Thymus (tissue), 11 donors: Measurements from ENCODE around the gene ADCK1. TPM values are rescaled to one million over a fixed set of nuclear protein-coding genes. Genes with fewer than 3 reads are reported as not detected.

Experiments used
- DNase-seq, 9 donors: peaks; one replicate each; pipeline ENCODE4 v3.0.0-alpha.2; 2013; ENCODE audit warnings: low spot score in 9 of 9, low read depth in 6 of 9, missing footprints in 1 of 9
- H3K27ac ChIP-seq, 2 donors: one replicate each; pipeline ENCODE4 v1.5.1; 2013; ENCODE audit warnings: control low read depth in 1 of 2, low read depth in 1 of 2, low read length in 1 of 2, mild to moderate bottlenecking in 1 of 2, moderate library complexity in 1 of 2
- H3K27me3 ChIP-seq, 2 donors: one replicate each; pipeline ENCODE4 v1.5.1; 2013; ENCODE audit warnings: low read length in 1 of 2; ENCODE audit not compliant: control insufficient read depth in 2 of 2, insufficient read depth in 1 of 2
- H3K36me3 ChIP-seq, 2 donors: one replicate each; pipeline ENCODE4 v1.5.1; 2013; ENCODE audit warnings: low read length in 1 of 2, mild to moderate bottlenecking in 1 of 2, moderate library complexity in 1 of 2; ENCODE audit not compliant: control insufficient read depth in 2 of 2, insufficient read depth in 2 of 2
- H3K4me1 ChIP-seq, 2 donors: one replicate each; pipeline ENCODE4 v1.5.1; 2013; ENCODE audit warnings: low read length in 2 of 2; ENCODE audit not compliant: control insufficient read depth in 2 of 2, insufficient read depth in 2 of 2
- H3K4me3 ChIP-seq, 2 donors: one replicate each; pipeline ENCODE4 v1.5.1; 2013; ENCODE audit warnings: low read length in 2 of 2, control low read depth in 1 of 2, mild to moderate bottlenecking in 1 of 2
- H3K9me3 ChIP-seq, 2 donors: one replicate each; pipeline ENCODE4 v1.5.1; 2013; ENCODE audit warnings: low read length in 1 of 2, mild to moderate bottlenecking in 1 of 2; ENCODE audit not compliant: control insufficient read depth in 2 of 2, insufficient read depth in 1 of 2
- WGBS: extraction: QIAGEN DNeasy Blood & Tissue Kit; methylation state at CpG from one replicate; pipeline ENCODE4 v1.1.7; 2013; 5-methylcytosine and 5-hydroxymethylcytosine counted together
- polyA plus RNA-seq: library from polyadenylated mRNA; stranded (reverse); fragments of 200-250 nt; gene quantifications from one replicate; pipeline ENCODE4 v1.2.3, GENCODE V29; 2013
- total RNA-seq: library from RNA; stranded (reverse); fragments of 120-200 nt; gene quantifications from one replicate; pipeline ENCODE4 v1.2.4, GENCODE V29; 2013
- donor health status: healthy.

The ADCK1 gene
- total and polyA plus RNA-seq, 2 donors, result 2.8 to 8.7 TPM

- H3K4me3 ChIP-seq, result no peak overlapping the region
- H3K27ac ChIP-seq, result no peak overlapping the region
- peaks cover 0 to 16% of the 10 kb centered on the region in 2 donors for H3K27me3 ChIP-seq
- peaks cover 0 to 10% of the 10 kb centered on the region in 2 donors for H3K4me1 ChIP-seq
- no peaks in the 10 kb centered on the region for H3K9me3 ChIP-seq
- 76% methylated on average over 2 of the region's 2 CpGs for WGBS
- no peaks in the 10 kb centered on the region for H3K36me3 ChIP-seq
- DNase-seq, result no peak
Observed at GRCh38 chr14:77976591-77976990, 176.7 kb downstream of the ADCK1 start.

DNA sequence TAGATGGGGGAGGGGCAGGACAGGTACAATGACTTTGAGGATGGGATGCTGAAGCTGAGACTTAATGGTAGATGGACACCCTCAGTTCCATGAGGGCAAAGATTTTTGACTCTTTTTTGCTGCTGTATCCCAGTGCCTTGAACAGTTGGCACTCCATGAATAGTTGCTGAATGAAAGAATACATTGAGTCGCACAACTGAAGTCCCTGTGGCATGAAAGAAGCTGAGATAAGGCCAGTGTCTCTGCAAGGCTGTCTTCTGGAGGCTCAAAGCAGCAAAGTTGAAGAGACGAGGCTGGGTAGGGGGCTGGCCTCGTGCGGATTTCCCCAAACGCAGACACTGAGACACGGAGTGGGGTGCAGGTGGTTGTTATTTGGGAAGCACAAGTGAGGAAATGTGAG is 179.3 kb downstream of the ADCK1 start:
- WGBS, result 84% methylated on average over 6 of the region's 6 CpGs
- H3K27me3 ChIP-seq, result peaks cover 0 to 16% of the 10 kb centered on the region in 2 donors
- H3K9me3 ChIP-seq, result no peaks in the 10 kb centered on the region
- peaks cover 0 to 10% of the 10 kb centered on the region in 2 donors for H3K4me1 ChIP-seq
- H3K27ac ChIP-seq, result no peak overlapping the region
- no peak overlapping the region for H3K4me3 ChIP-seq
- no peak for DNase-seq
- no peaks in the 10 kb centered on the region for H3K36me3 ChIP-seq

DNA sequence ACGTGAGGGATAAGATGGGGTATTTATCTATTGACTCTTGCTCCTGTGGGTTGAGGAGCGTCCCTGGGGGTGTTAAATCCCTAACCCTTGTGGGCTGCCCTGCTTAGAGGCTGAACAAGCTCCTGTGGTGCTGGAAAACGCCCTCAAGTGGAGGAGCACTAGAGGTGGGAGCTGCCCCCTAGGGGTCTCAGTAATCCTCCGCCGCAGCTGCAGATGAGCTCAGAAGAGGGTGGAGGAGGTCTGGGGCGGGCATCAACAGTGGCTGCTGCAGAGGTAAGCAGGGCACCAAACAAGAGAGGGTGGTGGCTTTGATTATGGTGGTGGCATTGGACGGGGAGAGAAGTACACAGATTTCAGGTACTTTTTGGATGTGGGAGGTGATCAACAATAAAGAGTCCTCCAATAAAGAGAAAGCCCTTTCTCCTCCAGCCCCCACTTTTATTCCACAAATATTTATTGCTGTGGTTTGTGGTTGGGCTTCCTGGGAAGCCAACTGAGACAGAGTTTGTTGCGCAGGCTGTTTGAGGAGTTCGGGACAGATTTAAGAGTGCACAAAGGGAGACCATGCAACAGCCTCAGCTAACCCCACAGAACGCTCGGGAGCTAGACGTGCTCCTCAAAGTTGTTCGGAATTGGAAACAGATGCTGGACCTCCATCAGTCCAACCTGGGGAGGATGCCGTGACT is 179.9 kb downstream of the ADCK1 start:
- H3K9me3 ChIP-seq, result no peaks in the 10 kb centered on the region
- H3K27ac ChIP-seq, result no peak overlapping the region
- H3K4me1 ChIP-seq, result peaks cover 0 to 10% of the 10 kb centered on the region in 2 donors
- 44% methylated on average over 14 of the region's 14 CpGs for WGBS
- H3K27me3 ChIP-seq, result peaks cover 0 to 16% of the 10 kb centered on the region in 2 donors
- DNase-seq, result peak in 2 of 9 donors; percentile 21 to 27
- H3K36me3 ChIP-seq, result no peaks in the 10 kb centered on the region
- H3K4me3 ChIP-seq, result no peak overlapping the region

- Histone ChIP-seq H3K27ac (no peak overlapping the region), H3K4me3 (peak overlapping the region; percentile 30 to 36), H3K36me3 (no peaks in the 10 kb centered on the region), H3K27me3 (peaks cover 0 to 16% of the 10 kb centered on the region in 2 donors), H3K4me1 (peaks cover 0 to 10% of the 10 kb centered on the region in 2 donors), H3K9me3 (no peaks in the 10 kb centered on the region)
- peak in 1 of 9 donors; percentile 11 for DNase-seq
- 13% methylated on average over 45 of the region's 45 CpGs for WGBS
Observed at GRCh38 chr14:77980475-77981321, 180.8 kb downstream of the ADCK1 start.

Other genes with a start within 250 kb of the ADCK1 start
- 13.5 TPM for gene SPTLC2, start 183.5 kb upstream of the ADCK1 start, total RNA-seq
- gene SPTLC2, start 183.5 kb upstream of the ADCK1 start, polyA plus RNA-seq, result 7.1 TPM
- 12.3 TPM for gene ALKBH1, start 92.1 kb upstream of the ADCK1 start, total RNA-seq
- gene ALKBH1, start 92.1 kb upstream of the ADCK1 start, polyA plus RNA-seq, result 12.1 TPM
- 187 TPM for gene SLIRP, start 92.0 kb upstream of the ADCK1 start, total RNA-seq
- gene SLIRP, start 92.0 kb upstream of the ADCK1 start, polyA plus RNA-seq, result 223 TPM
- gene SNW1, start 39.0 kb upstream of the ADCK1 start, total RNA-seq, result 81.4 TPM
- gene SNW1, start 39.0 kb upstream of the ADCK1 start, polyA plus RNA-seq, result 54.9 TPM